ENCODE measurements around the gene PACSIN2.

PACSIN2 gene

GRCh38 chr22:42906605-42907348 is 108.2 kb downstream of the PACSIN2 start:
- peaks cover 4% of the 10 kb centered on the region for H3K36me3 Mint-ChIP-seq
- H3K4me1 Mint-ChIP-seq = no peaks in the 10 kb centered on the region
- CTCF ChIA-PET = interaction anchor here (1.2 kb wide), 1 partner anchor 39 kb away, joined by 4 read pairs; no protein-coding TSS in a partner anchor
- H3K27ac Mint-ChIP-seq = no peak overlapping the region
- H3K27me3 Mint-ChIP-seq = no peaks in the 10 kb centered on the region
- no peaks in the 10 kb centered on the region for H3K9me3 Mint-ChIP-seq
- DNase-seq = no peak
- H3K4me3 Mint-ChIP-seq = no peak overlapping the region

DNA sequence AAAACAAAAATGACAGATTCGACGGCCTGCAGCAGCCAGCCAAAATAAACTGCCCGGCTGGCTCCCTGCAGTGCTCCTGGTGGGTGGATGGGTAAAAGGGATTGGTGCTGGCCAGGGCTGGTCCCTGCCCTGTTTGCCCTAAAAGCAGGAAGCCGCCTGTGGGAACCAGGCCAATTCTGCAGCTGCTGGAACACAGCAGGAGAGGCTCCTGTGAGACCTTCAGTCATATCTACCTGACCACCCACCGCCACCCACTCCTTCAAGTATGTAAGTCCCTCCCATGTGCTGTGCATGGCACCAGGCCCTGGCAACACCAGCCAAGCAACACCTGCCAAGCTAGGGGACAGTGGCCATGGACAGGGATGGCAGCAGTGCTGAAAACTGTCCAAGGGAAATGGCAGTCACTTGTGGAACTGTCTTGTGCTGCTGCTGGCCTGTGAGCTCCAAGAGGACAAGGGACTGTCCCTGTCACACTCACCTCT is 109.2 kb downstream of the PACSIN2 start:
- Mint-ChIP-seq H3K9me3 (no peaks in the 10 kb centered on the region), H3K4me1 (no peaks in the 10 kb centered on the region), H3K27ac (no peak overlapping the region), H3K4me3 (no peak overlapping the region), H3K27me3 (no peaks in the 10 kb centered on the region), H3K36me3 (peaks cover 4% of the 10 kb centered on the region)
- DNase-seq = no peak
- CTCF ChIA-PET = interaction anchor here (1.0 kb wide), 1 partner anchor 33 kb away, joined by 3 read pairs; no protein-coding TSS in a partner anchor

DNA sequence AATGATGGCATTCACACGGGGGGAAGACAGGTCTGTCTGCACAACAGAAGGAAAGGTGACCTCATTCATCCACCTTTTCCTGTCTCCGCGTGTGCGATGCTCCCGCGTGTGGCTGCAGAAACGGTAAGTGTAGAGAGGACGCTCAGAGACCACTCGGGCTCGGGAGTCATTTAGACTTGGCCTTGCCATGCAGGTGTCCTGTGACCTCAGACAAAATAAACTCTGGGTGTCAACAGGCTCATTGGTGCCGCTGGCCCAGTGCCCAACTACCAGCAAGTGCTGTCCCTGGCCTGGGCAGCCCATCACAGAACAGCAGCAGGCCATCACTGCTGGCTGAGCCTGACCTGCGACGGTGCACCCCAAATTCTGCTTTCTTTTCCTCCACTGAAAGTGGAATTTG is 109.7 kb downstream of the PACSIN2 start:
- Mint-ChIP-seq H3K27ac (no peak overlapping the region), H3K36me3 (peaks cover 4% of the 10 kb centered on the region), H3K4me3 (no peak overlapping the region), H3K9me3 (no peaks in the 10 kb centered on the region), H3K27me3 (no peaks in the 10 kb centered on the region), H3K4me1 (no peaks in the 10 kb centered on the region)
- no peak for DNase-seq
- CTCF ChIA-PET = interaction anchor here (1.0 kb wide), 1 partner anchor 34 kb away, joined by 3 read pairs; no protein-coding TSS in a partner anchor

- Mint-ChIP-seq H3K36me3 (peaks cover 4% of the 10 kb centered on the region), H3K4me1 (no peaks in the 10 kb centered on the region), H3K9me3 (no peaks in the 10 kb centered on the region), H3K27me3 (no peaks in the 10 kb centered on the region), H3K27ac (no peak overlapping the region), H3K4me3 (no peak overlapping the region)
- CTCF ChIA-PET = no interaction called here
- no peak for DNase-seq
These were observed 110.9 kb downstream of the PACSIN2 start for GRCh38 chr22:42904050-42904449.

DNA sequence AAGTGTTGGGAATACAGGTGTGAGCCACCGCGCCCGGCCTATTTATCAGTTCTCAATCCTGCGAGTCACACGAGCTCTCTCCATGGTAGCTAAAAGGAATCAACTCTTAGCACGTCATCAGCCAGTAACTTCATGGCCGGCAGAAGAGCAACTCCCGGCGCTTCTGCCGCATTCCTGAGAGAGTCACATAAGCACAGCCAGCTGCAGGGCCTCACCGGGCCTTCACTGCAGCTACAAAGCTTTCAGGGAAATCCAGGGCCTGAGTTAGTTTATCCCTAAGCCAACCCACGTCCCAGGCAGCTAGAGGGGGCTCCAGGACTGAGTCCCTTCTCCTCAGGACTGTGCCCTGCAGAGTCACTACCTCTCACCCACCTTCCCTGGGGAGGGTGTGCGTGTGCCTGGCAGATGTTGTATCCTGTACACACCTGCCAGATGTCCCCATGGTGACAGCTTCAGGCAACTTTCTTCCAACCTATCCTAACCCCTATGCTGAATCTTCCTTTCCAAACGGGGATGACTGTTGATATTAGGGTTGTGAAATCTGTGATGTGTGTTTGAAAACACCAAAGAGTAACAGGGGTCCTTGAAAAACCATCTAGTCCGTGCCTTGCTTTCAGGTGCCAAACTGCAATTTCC is 112.0 kb downstream of the PACSIN2 start:
- H3K27me3 Mint-ChIP-seq = no peaks in the 10 kb centered on the region
- H3K4me1 Mint-ChIP-seq = no peaks in the 10 kb centered on the region
- DNase-seq = no peak
- CTCF ChIA-PET = interaction anchor here (1.2 to 2.5 kb wide), 4 partner anchors 32 to 131 kb away, joined by 3 to 10 read pairs (median 6); no protein-coding TSS in a partner anchor
- H3K4me3 Mint-ChIP-seq = no peak overlapping the region
- no peak overlapping the region for H3K27ac Mint-ChIP-seq
- no peaks in the 10 kb centered on the region for H3K36me3 Mint-ChIP-seq
- no peaks in the 10 kb centered on the region for H3K9me3 Mint-ChIP-seq

- Mint-ChIP-seq H3K27me3 (no peaks in the 10 kb centered on the region), H3K9me3 (no peaks in the 10 kb centered on the region), H3K4me1 (no peaks in the 10 kb centered on the region), H3K36me3 (no peaks in the 10 kb centered on the region), H3K4me3 (no peak overlapping the region), H3K27ac (no peak overlapping the region)
- no peak for DNase-seq
- CTCF ChIA-PET = interaction anchor here (0.7 to 2.5 kb wide), 5 partner anchors 31 to 136 kb away, joined by 3 to 10 read pairs (median 4); no protein-coding TSS in a partner anchor
These were observed 113.0 kb downstream of the PACSIN2 start for GRCh38 chr22:42901790-42902508.

- no peak for DNase-seq
- Mint-ChIP-seq H3K27ac (no peak overlapping the region), H3K36me3 (peaks cover 4% of the 10 kb centered on the region), H3K27me3 (no peaks in the 10 kb centered on the region), H3K4me1 (peaks cover 37% of the 10 kb centered on the region), H3K4me3 (no peak overlapping the region), H3K9me3 (no peaks in the 10 kb centered on the region)
- CTCF ChIA-PET = interaction anchor here (1.5 kb wide), 1 partner anchor 135 kb away, joined by 5 read pairs; no protein-coding TSS in a partner anchor
These were observed 117.0 kb downstream of the PACSIN2 start for GRCh38 chr22:42897960-42898359.

- peaks cover 54% of the 10 kb centered on the region for H3K4me1 Mint-ChIP-seq
- CTCF ChIA-PET = interaction anchor here (0.8 to 1.9 kb wide), 3 partner anchors 25 to 138 kb away, joined by 4 to 7 read pairs (median 5); no protein-coding TSS in a partner anchor
- no peaks in the 10 kb centered on the region for H3K27me3 Mint-ChIP-seq
- H3K4me3 Mint-ChIP-seq = no peak overlapping the region
- H3K9me3 Mint-ChIP-seq = no peaks in the 10 kb centered on the region
- H3K27ac Mint-ChIP-seq = peak overlapping the region; percentile 85
- DNase-seq = no peak
- peaks cover 7% of the 10 kb centered on the region for H3K36me3 Mint-ChIP-seq
These were observed 119.4 kb downstream of the PACSIN2 start for GRCh38 chr22:42895541-42895981.

DNA sequence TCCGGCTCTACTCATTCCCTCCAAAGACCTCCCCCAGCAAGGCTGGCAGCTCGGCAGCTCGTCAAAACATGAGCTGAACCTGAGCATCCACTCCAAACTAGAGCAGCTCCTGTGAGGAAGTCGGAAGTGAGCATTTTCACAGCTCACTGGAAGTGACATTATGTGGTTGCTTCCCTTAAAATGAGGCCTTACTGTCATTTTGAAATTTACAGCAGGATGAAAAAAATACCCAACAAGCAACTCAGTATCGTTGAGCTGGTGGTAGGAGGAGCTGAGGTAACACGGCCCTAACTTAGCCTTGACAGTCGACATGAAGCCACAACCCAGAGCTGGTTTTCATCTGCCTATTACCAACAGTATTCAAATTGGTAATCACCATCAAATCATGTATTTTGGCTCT is 119.9 kb downstream of the PACSIN2 start:
- CTCF ChIA-PET = interaction anchor here (0.6 to 1.9 kb wide), 5 partner anchors 19 to 139 kb away, joined by 3 to 7 read pairs (median 4); no protein-coding TSS in a partner anchor
- no peaks in the 10 kb centered on the region for H3K9me3 Mint-ChIP-seq
- no peaks in the 10 kb centered on the region for H3K27me3 Mint-ChIP-seq
- H3K4me3 Mint-ChIP-seq = no peak overlapping the region
- H3K27ac Mint-ChIP-seq = peak overlapping the region; percentile 85
- H3K36me3 Mint-ChIP-seq = peaks cover 7% of the 10 kb centered on the region
- DNase-seq = peak; percentile 40
- peaks cover 55% of the 10 kb centered on the region for H3K4me1 Mint-ChIP-seq

GRCh38 chr22:42893371-42894150 is 121.4 kb downstream of the PACSIN2 start:
- Mint-ChIP-seq H3K4me1 (peaks cover 69% of the 10 kb centered on the region), H3K4me3 (no peak overlapping the region), H3K27ac (peak overlapping the region; percentile 67), H3K36me3 (peaks cover 13% of the 10 kb centered on the region), H3K27me3 (no peaks in the 10 kb centered on the region), H3K9me3 (no peaks in the 10 kb centered on the region)
- peak; percentile 44 for DNase-seq
- CTCF ChIA-PET = interaction anchor here (0.5 to 1.2 kb wide), 4 partner anchors 26 to 247 kb away, joined by 3 to 4 read pairs (median 4); no protein-coding TSS in a partner anchor

GRCh38 chr22:42892571-42893316 is 122.2 kb downstream of the PACSIN2 start:
- CTCF ChIA-PET = interaction anchor here (0.5 to 1.2 kb wide), 2 partner anchors 71 to 141 kb away, joined by 3 to 4 read pairs; no protein-coding TSS in a partner anchor

DNA sequence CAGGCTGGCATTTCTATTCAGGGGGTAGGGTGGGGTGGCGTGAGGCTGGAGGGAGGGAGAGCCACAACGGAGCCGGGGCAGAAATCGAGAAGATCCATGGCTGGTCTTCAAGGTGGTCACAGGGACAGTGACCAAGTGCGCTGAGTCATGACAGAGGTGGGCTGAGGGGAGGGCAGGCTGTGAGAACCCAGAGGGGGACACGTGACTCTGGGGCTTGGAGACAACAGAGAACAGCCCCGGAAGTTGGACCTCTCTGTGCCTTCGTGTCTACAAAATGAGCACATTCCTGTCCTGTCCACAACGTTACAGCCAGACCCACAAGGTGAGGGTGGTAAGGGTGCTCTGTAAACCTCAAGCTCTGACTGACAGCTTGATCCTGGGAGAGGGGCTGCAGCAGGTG is 122.8 kb downstream of the PACSIN2 start:
- DNase-seq = no peak
- CTCF ChIA-PET = no interaction called here
- peaks cover 13% of the 10 kb centered on the region for H3K36me3 Mint-ChIP-seq
- peak overlapping the region; percentile 33 for H3K27ac Mint-ChIP-seq
- no peak overlapping the region for H3K4me3 Mint-ChIP-seq
- no peaks in the 10 kb centered on the region for H3K9me3 Mint-ChIP-seq
- peaks cover 80% of the 10 kb centered on the region for H3K4me1 Mint-ChIP-seq
- no peaks in the 10 kb centered on the region for H3K27me3 Mint-ChIP-seq

More at GRCh38 chr22:42892571-42893316, 122.2 kb downstream of the PACSIN2 start:
- Mint-ChIP-seq H3K4me1 (peaks cover 76% of the 10 kb centered on the region), H3K9me3 (no peaks in the 10 kb centered on the region), H3K4me3 (no peak overlapping the region), H3K36me3 (peaks cover 13% of the 10 kb centered on the region), H3K27ac (peak overlapping the region; percentile 33), H3K27me3 (no peaks in the 10 kb centered on the region)
- DNase-seq = no peak

DNA sequence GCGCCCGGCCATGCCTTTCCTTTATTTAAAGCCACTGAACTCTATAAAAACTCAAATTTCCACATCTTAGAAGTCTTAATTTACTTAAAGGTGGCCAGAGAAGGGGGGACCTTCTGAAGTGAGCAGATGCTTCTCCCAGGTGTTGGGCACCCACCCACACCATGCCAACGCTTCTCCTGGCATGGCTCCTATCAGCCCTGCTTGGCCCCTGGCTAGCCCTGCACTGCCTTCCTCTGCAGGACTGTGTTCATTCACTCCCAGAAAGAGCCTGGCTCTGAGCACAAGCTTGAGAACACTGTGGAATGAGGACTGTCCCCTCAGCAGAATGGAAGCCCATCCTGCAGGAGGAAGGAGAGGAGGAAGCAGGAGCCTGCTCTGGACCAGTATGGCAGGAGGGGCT is 123.3 kb downstream of the PACSIN2 start:
- H3K4me3 Mint-ChIP-seq = no peak overlapping the region
- CTCF ChIA-PET = no interaction called here
- H3K4me1 Mint-ChIP-seq = peaks cover 79% of the 10 kb centered on the region
- no peaks in the 10 kb centered on the region for H3K27me3 Mint-ChIP-seq
- H3K36me3 Mint-ChIP-seq = peaks cover 13% of the 10 kb centered on the region
- no peak overlapping the region for H3K27ac Mint-ChIP-seq
- no peaks in the 10 kb centered on the region for H3K9me3 Mint-ChIP-seq
- DNase-seq = no peak

Measured in activated naive CD4-positive, alpha-beta T cell treated with anti-CD3 and anti-CD28 coated beads, Interleukin-2, amount 10 ng/mL, durations not matched to agents 7 days and 5 days (primary cell).